H4 (cell line): ENCODE measurements around the gene EIF1. TPM values are rescaled to one million over a fixed set of nuclear protein-coding genes. Genes with fewer than 3 reads are reported as not detected.
A peak's percentile ranks its signal among the peaks of the same experiment; 100 is the strongest.
"Not testable (repeated sequence)": the region's sequence is repeated elsewhere in the genome, so short reads cannot be mapped to it uniquely, and the experiment has no call there.

Source experiments
- DNase-seq: peaks from one replicate; pipeline ENCODE4 v3.0.0-alpha.2; 2015; ENCODE audit warnings: low spot score
- total RNA-seq: library from RNA; depleted of rRNA; stranded (reverse); fragments of >200 nt; shearing (Covaris generic); gene quantifications from 2 replicates; pipeline ENCODE4 v1.2.3, GENCODE V29; 2014

EIF1 gene
- total RNA-seq, 1 experiment from 2014 or later: 86.6 TPM

DNA sequence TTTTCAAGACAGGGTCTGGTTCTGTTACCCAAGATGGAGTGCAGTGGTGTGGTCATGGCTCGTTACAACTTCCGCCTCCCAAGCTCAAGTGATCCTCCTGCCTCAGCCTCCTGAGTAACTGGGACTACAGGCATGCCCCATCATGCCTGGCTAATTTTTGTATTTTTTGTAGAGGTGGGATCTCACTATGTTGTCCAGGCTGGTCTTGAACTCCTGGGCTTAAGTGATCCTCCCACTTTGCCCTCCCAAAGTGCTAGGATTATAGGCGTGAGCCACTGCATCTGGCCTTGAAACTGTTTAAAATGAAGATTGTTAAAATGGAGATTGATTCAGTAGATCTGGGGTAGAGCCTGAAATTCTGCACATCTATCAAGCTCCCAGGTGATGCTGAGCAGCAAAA, 12.2 kb downstream of the EIF1 start:
- not testable (repeated sequence) for DNase-seq

DNA sequence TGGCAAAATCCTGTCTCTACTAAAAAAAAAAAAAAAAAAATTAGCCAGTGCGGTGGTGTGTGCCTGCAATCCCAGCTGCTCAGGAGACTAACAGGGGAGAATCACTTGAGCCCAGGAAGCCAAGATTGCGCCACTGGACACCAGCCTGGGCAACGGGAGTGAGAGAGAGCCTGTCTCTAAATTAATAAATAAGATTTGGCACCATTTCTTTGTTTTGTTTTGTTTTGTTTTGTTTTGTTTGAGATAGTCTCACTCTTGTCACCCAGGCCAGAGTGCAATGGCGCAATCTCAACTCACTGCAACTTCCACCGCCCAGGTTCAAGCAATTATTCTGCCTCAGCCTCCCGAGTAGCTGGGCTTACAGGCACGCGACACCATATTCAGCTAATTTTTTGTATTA, 14.0 kb downstream of the EIF1 start:
- no peak for DNase-seq

DNA sequence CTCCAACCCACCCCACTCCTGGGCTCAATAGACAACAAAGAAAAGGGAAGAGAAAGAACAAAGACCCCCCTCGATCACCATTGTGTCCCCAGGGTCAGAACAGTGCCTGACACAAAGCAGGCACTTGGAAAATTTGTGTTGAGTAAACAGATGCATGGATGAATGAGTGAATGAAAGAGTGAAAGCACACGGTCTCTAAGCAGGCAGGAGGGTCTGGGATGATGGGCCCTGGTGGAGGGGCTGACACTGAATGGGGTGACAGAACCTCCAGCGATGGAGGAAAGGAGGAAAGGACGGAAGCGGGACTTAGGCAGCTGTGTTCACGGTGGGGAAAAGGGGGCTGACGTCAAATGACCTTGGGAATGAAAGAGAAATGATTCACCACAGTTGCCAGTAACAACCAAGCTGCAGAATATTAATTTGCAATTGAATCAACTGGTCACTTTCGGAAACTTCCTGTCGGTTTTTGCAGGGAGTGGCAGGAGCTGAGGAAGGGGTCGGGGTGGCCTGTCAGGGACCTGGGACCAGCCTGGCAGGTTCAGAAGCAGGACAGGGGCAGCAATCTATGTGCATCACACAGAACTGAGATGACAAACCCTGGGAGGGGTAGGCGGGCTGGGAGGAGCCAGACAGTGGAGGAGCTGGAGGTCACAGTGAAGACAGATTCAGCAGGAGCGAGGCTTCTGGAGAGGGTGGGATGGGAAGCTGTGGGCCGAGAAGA, 16.7 kb downstream of the EIF1 start:
- no peak for DNase-seq

DNA sequence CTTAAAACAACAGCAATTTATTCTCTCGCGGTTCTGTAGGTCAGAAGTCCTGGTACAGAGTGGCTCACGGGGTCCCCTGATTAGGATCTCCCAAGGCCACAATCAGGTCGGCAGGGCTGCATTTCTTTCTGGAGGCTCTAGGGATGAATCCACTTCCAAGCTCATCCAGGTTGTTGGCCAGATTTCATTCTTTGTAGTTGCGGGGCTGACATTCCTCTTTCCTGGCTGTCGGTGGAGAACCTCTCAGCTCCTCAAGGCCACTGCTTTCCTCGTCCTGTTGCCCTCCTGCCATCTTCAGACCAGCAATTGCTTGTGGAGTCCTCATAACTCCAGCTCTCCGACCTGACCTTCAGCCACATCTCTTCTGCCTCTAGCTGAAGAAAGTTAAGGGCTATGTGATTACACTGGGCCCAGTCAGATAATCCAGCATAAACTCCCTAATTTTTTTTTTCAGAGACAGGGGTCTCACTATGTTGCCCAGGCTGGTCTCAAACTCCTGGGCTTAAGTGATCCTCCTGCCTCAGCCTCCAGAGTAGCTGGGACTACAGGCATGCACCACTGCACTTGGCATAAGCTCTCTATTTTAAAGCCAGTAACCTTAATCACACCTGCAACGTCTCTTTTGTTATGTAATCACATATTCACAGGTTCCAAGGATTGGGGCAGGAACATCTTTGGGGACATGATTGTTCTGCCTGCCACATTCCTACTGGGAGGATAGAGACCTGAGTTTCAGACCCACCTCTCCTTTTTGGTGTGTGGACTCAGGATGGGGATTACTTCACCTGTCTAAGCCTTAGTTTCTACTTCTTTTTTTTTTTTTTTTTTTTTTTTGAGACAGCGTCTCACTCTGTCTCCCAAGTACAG, 19.4 kb downstream of the EIF1 start:
- DNase-seq: no peak

DNA sequence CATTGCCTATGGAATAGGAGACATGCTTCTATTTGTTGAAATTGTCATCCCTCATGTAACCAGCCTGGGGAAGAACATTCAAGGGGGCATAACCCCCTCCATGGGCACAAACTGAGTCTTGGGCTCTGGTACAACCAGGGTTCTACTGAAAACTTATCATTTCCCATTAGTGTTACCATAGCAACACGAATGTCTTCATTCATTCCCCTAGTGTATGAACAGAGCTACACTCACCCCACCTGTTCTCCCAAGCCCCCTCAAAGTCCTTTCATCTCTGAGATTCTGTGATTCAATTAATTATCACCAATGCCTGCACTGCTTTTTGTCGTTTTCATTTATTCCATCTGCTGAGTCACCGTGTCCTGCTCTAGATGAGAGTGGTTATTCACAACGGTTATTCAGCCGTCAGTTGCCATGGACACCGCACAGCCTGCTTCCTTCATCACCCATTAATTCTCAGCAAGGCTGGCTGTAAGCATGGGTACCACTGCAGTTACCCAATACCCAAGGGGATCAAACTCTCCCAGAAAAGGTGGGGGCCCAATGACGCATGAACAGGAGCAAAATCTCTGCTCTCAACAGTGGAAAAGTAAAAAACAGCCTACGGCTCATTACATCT, 21.9 kb downstream of the EIF1 start:
- peak; percentile 58 for DNase-seq

DNA sequence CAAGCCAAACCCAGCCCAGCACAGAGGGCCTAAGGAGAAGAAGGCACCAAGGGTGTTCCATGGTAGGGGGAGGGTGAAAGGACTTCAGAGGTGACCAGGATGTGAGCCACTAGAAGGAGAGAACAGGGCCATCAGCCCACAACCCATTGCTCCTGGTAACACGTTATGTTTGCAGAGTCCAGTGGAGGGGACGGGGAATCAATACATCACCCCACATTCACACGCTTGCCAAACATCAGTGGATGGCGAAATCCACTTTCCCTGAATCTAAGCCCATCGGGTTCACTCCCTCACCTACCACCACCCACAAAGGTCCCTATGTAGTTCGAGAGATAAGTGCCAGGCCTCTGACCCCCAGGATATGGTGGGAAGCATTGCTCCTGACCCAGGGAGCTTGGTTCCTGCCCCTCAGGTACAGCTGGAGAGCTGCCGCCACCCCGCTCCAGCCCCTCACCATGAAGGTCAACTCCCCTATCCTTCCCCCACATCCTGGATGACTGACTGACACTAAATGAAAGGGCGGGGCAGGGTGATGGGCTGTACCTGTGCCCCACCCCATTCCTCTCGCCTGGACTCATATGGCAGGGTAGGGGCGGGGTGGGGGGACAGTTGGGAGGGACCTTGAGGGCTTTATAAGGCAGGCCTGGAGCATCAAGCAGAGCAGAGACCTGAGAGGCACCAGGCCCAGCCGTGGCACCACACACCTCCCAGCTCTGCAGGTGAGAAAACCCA, 23.1 kb downstream of the EIF1 start, which contains the start of gene GAST:
TSS of gene GAST (plus strand) at position 663 of the 732 bp plus-strand sequence. CDS start 3,106 bp downstream, outside the sequence.
- DNase-seq: no peak

DNA sequence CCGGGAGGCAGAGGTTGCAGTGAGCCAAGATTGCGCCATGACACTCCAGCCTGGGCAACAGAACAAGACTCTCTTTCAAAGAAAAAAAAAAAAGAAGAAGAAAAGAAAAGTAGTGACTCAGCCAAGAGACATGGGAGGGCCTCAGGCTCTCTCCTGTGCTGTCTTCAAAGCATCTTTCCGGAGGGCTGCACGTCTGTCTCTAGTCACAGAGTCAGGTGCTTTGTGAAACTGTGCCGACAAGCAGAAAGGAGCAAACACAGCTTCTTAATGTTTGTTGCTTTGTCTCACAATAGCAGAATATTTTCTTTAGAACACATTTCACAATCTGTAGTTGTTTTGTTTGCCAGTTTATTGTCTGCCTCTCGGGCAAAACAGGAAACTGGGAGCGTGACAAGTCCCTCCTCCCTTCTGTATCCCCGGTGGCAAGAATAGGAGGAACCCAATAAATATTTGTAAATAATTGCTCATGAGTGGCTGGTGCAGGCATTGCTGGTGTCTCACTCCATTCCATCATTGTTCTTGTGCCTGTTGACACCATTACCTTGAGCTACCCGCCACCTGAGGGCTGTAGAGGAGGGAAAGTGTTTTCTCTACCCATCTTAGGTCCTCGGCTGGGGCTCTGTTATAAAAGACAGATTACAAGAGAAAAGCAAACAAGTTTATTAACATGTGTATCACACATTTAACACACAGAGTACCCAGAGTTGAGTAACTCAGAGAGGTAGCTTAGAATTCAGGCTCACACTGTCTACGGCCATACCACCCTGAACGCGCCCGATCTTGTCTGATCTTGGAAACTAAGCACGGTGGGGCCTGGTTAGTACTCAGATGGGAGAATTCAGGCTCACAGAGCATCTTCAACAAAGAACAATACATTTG, 29.0 kb downstream of the EIF1 start:
- DNase-seq: no peak

DNA sequence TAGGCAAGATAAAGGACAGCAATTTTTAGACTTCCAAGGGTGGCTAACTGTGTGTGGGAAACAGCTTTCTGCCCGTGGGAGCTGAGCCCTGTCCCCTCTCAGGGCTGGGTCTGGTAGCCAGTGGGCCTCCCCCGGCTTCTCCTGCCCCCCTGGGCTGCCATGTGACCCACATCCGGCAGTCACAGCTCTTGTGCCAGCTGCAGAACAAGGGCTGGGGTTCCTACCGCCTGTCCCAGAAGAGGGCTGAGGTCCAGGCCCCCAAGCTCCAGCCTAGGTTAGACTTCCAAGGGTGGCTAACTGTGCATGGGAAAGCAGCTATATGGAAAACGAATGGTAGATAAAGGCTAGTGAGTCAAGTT, 29.6 kb downstream of the EIF1 start:
- DNase-seq: no peak

DNA sequence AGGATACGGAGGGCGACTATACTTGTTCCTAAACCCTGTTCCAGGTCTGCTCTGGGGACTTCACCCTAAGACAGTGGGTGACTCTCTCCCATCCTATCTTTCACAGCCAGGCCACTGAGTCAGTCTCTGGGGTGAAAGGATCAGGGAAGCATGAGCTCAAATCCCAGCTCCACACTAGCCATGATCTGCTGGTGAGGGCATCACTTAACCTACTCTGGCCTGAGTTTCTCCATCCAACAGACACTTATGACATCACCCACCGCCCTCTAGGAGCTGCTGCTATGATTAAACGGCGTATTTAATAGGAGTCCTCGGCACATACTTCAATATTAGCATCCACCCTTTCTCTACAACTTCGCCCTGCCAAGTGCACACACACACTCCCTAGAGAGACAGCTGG, 33.5 kb downstream of the EIF1 start:
- DNase-seq: no peak

DNA sequence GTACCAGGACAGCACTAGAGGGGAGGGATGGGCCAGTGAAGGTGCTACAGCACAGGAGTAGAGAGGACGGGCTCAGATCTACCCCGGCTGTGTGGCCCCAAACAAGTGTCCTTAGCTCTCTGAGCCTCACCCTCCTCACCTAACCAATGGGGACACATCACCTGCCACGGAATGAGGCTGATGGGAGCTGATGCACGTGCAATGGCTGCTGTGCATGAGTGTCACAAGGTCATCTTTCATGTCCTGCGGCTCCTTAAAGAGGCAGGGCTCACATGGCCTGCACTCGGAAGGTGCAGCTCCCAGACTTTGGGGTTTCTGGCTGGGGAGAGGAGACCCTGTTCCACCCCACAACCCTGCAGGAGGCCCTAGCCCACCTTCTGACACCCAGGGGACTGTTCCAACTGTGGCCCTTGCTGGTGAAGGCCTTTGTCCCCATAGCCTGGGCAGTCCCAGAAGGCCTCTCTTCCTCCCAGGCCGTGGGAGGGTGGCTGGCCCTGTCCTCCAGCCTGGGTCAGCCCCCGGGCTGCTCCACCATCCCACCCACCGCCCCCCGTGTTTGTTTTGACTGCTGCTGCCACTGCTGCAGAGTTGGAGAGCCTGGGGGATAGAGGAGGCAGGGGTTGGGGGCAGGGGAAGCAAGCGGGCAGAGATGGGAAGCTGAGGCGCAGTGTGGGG, 35.3 kb downstream of the EIF1 start:
- no peak for DNase-seq

DNA sequence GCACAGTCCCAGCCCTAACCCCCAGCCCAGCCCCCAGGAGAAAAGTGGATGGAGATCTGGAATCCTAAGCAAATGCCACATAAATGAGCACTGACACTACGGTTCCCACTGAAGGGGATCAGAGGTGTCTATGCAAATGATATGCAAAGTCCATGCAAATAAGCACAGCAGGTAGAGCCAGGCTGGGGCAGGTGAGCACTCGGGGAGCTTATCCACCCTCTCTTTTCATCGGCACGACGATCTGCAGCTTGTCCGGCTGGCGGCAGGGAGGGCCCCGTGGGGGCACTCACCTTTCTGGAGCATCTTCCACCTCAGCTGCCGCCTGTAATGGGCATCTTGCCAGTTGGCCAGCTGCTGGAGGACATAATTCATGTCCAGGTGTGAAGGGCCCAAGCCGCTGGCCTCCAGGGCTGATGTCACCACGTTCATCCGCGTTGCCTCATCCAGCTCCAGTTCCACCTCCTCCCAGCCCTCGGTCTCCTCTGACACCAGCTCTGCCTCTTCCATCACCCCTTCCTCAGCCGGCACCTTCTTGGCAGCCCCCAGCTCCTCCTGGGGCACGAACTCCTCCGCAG, 35.9 kb downstream of the EIF1 start:
- DNase-seq: no peak

DNA sequence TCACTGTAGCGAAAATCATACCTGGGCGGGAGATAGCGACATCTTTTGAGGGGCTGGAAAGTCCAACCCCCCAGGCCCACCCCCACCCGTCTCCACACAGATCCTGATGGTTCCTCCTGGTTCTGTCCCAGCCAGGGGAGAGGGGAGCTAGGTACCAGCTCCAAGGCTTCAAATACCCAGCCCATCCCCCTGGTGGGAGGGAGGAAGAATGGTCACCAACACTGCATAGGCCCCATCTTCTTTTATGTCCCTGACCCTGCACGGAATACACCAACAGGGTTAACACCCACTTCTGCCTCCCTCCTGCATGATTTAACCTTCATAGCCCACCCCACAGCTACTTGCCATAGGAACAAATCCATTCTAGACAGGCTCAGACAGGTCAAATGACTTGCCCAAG, 36.4 kb downstream of the EIF1 start:
- DNase-seq: no peak

DNA sequence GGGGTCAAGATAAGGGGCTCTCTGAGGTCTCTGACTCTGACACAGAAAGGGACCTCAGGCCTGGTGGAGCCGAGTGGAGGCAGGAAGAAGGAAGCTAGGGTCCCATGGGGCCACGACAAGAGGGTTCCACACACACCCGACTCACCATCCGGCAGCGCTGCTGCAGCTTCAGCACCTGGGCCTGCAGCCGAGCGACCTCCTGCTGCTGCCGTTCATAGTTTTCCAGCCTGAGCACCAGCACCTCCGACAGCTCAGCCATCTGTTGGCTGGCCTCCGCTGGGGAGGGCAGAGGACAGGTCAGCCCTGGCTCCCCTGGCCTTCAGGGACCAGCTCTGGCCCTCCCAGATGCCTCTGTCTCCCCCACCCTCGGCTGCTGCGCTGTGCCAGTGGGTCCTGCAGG, 39.4 kb downstream of the EIF1 start:
- DNase-seq: no peak

DNA sequence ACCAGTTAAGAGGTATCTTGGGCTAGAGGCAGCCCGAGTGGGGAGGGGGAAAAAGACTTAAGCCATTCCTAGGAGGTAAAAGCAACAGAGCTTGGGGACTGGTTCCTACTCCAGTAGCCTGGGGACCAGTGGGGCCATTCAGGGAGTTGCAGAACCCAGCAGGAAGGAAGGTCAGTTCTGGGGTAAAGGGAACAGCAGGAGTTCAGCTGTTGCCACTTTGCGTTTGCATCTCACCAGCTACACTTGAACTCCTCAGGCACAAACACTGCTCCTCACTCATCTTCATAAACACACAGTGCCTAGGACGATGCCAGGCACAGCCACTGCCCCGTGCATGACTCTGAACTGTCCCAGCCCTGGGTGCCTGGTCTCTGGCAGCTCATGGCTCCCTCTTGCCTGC, 41.8 kb downstream of the EIF1 start:
- no peak for DNase-seq

DNA sequence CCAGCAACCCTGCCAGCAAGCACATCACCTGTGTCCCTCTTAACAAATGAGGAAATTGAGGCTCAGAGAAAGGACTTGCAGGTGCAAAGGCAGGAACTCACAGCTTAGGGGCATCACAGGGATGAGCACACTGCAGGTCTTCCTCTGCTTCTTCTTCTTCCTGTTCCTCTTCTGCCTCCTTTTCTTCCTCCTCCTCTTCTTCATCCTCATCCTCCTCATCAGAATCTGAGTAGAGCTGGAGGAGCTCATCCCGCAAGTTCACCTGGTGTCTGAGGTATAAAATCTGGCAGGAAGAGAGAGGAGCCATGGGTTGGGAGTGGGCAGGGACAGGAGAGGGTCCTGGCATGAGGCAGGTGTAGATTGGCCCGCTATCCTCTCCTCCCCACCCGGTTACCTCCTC, 43.2 kb downstream of the EIF1 start:
- DNase-seq: no peak

DNA sequence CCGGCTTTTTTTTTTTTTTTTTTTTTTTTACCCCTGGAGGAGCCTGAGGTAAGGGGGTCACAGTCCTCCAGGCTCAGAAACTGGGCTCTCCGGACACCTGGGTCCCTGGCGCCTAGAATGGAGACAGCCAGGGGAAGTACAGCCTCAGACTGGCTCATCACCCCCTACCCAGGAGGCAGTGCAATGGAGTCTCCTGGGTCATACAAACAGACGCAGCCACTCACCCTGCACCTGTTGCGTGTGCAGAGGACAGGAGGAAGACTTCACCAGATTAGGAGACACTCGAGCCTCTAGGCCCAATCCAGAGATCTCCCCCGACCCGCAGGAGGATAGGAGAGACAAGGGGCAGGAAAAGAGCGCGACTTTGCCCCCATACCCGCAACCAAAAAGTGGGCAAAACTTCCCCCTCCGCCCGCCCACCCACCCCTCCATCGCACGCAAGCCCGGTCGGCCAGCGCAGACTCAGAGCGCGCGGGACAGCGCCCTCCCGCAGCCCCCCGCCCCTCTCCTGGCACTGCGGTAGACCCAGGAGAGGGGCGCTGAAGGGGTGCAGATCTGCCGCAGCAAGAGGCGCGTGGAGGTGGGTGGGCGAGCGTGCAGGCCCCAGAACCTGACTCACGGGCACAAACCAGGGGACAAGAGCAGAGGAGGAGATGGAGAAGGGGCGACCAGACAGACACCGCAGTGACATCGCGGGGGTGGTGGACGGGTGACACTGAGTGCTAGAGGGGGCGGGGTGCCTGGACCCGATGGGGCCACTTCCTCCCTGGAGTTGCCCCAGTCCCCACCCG, 44.9 kb downstream of the EIF1 start:
- no peak for DNase-seq

DNA sequence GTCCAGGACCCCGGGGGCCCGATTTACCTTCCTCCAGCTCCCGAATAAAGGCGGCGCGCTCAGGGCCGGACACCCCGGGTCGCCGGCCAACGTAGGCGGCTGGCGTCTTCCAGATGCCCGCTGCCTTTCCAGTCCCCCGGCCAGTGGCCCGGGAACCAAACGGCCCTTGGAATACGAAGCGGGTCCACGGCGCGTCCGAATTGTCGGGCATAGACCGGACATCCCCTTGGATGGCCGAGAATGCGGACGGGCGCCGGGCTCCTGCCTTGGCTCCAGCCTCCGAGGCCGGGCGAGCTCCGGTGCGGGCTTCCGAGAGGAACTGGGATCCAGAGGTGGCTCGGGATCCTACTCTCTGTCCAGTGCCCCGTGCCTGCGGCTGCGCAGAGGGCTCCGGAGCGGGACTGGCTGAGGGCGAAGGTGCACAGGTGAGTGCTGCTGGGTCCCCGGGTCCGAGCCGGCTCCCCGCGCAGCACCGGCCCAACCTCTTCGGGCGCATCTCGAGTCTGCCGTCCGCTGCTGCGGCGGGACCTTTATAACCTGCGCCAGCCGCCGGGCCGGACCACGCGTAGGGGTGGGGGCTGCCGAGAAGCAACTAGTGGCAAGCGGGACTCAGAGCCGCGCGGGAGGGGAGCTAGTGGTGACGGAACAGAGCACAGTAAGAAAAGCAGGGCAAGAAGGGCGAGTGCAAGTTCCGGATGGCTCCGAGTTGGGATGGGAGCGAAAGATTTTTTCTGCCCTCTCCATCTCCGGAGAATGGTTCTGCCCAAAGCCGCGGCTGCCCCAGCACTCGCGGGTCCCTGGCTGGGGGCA, 45.7 kb downstream of the EIF1 start, which contains the start of gene HAP1:
TSS of gene HAP1 (minus strand) at position 505 of the 810 bp plus-strand sequence. CDS start at position 496, 9 bp downstream.
- no peak for DNase-seq

DNA sequence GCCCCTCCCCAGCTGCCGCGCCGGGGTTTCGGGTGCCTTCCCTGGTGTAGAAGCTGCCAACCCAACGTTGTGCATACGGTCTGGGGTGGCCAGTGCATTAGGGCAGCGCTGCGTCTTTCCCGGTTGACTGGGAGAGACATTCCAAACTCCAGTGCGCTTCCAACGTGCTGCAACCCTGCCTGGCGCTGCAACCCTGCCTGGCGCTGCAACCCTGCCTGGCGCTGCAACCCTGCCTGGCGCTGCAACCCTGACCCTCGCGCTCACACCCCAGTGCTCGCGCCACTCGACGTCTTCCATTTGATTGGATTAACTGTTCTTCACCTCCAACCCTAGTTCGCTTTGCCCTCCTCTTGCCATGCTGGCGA, 46.2 kb downstream of the EIF1 start:
- DNase-seq: no peak
